Measurements from ENCODE around the gene CBLC. TPM values are rescaled to one million over a fixed set of nuclear protein-coding genes. Genes with fewer than 3 reads are reported as not detected.

CBLC gene
- total RNA-seq, 1 experiment from 2014 or later: 53.6 TPM

- peaks cover 18% of the 10 kb centered on the region for H4K20me1 ChIP-seq (ENCODE audit: insufficient read depth)
- no peak; the same call in 1 of the 2 replicates for TF ChIP-seq CTCF (conservative IDR thresholded peaks at IDR 0.05)
- no peak for TF ChIP-seq EZH2 (IDR thresholded peaks at IDR 0.05; ENCODE audit: low read depth)
- H3F3A ChIP-seq (ENCODE audit: insufficient read depth, low read depth): peaks cover 62% of the 10 kb centered on the region
- H3K4me2 ChIP-seq: no peak overlapping the region
- peaks cover 32% of the 10 kb centered on the region for H3K4me1 ChIP-seq (replicated peaks; ENCODE audit: insufficient read depth)
- no peaks in the 10 kb centered on the region for H3K9me3 ChIP-seq (ENCODE audit: insufficient read depth, low read depth)
- no peak for DNase-seq
- no peaks in the 10 kb centered on the region for H3K9me2 ChIP-seq (ENCODE audit: insufficient read depth)
- CTCF ChIA-PET: interaction anchor here (0.5 to 0.7 kb wide), 2 partner anchors 12 to 62 kb away, joined by 3 read pairs; no protein-coding TSS in a partner anchor
- H3K36me3 ChIP-seq (ENCODE audit: low read depth): peaks cover 59% of the 10 kb centered on the region; the same call in 1 of the 2 replicates
- no peak overlapping the region for H2AFZ ChIP-seq
- 0 out of 2 replicates have a peak overlapping the region, but pooled peaks have one; percentile 40 for H3K27ac ChIP-seq
- BruUV-seq (replicated peaks): no TSS peak
- intact Hi-C loops (cut with micrococcal nuclease; ENCODE audit: unreplicated experiment): loop anchor here (5.0 kb wide), 1 partner anchor 275 kb away; no protein-coding TSS in a partner anchor
- POLR2A ChIA-PET (ENCODE audit: unreplicated experiment): interaction anchor here (0.6 to 0.7 kb wide), 2 partner anchors 28 to 538 kb away, joined by 3 to 18 read pairs; no protein-coding TSS in a partner anchor
- no peaks in the 10 kb centered on the region for H3K27me3 ChIP-seq (ENCODE audit: insufficient read depth, low read depth)
- no peak overlapping the region for H3K4me3 ChIP-seq
- peaks cover 44% of the 10 kb centered on the region for H3K79me2 ChIP-seq (ENCODE audit: low read depth)
These were observed 5.0 kb downstream of the CBLC start for GRCh38 chr19:44782729-44783128.

- POLR2A ChIA-PET (ENCODE audit: unreplicated experiment): interaction anchor here (0.7 kb wide), 2 partner anchors 27 to 371 kb away, joined by 3 to 18 read pairs; no protein-coding TSS in a partner anchor
- peaks cover 59% of the 10 kb centered on the region; the same call in 1 of the 2 replicates for H3K36me3 ChIP-seq (ENCODE audit: low read depth)
- no peak overlapping the region for H3K27ac ChIP-seq
These were observed 5.9 kb downstream of the CBLC start for GRCh38 chr19:44783545-44783944.

DNA sequence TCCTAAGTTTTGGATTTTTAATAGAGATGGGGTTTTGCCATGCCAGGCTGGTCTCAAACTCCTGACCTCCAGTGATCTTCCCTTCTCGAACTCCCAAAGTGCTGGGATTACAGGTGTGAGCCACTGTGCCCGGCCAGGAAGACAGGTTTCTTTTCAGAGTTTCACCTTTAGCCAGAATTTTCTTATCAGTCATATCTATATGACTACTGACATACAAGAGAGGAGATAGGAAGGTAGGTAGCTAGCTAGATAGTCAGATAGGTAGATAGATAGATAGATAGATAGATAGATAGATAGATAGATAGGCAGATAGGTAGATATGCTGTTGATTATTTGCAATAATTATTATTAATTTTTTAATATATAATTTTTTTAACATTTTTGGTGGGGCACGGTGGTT, 7.6 kb downstream of the CBLC start:
- Histone ChIP-seq H3K4me1 (replicated peaks; ENCODE audit: insufficient read depth) (peaks cover 15% of the 10 kb centered on the region), H2AFZ (no peak overlapping the region), H3K27ac (no peak overlapping the region), H4K20me1 (ENCODE audit: insufficient read depth) (peaks cover 16% of the 10 kb centered on the region), H3K79me2 (ENCODE audit: low read depth) (peaks cover 22% of the 10 kb centered on the region), H3K36me3 (ENCODE audit: low read depth) (peaks cover 64% of the 10 kb centered on the region; the same call in 1 of the 2 replicates), H3K4me3 (no peak overlapping the region), H3K9me2 (ENCODE audit: insufficient read depth) (no peaks in the 10 kb centered on the region), H3K9me3 (ENCODE audit: insufficient read depth, low read depth) (no peaks in the 10 kb centered on the region), H3K27me3 (ENCODE audit: insufficient read depth, low read depth) (no peaks in the 10 kb centered on the region), H3F3A (ENCODE audit: insufficient read depth, low read depth) (peaks cover 47% of the 10 kb centered on the region), H3K4me2 (no peak overlapping the region)
- POLR2A ChIA-PET (ENCODE audit: unreplicated experiment): interaction anchor here (0.7 kb wide), 1 partner anchor 8 kb away, joined by 3 read pairs; no protein-coding TSS in a partner anchor
- TF ChIP-seq CTCF (conservative IDR thresholded peaks at IDR 0.05) (no peak), EZH2 (IDR thresholded peaks at IDR 0.05; ENCODE audit: low read depth) (no peak)
- no TSS peak for BruUV-seq (replicated peaks)
- no peak for DNase-seq
- CTCF ChIA-PET: interaction anchor here (0.6 to 1.1 kb wide), 2 partner anchors 11 to 61 kb away, joined by 3 to 6 read pairs; no protein-coding TSS in a partner anchor
- intact Hi-C loops (cut with micrococcal nuclease; ENCODE audit: unreplicated experiment): loop anchor here (2.0 kb wide), 1 partner anchor 60 kb away; no protein-coding TSS in a partner anchor

More at GRCh38 chr19:44783545-44783944, 5.9 kb downstream of the CBLC start:
- TF ChIP-seq CTCF (conservative IDR thresholded peaks at IDR 0.05): no peak
- no peak for TF ChIP-seq EZH2 (IDR thresholded peaks at IDR 0.05; ENCODE audit: low read depth)
- CTCF ChIA-PET: interaction anchor here (0.7 kb wide), 1 partner anchor 61 kb away, joined by 3 read pairs; no protein-coding TSS in a partner anchor
- H3K4me2 ChIP-seq: no peak overlapping the region
- intact Hi-C loops (cut with micrococcal nuclease; ENCODE audit: unreplicated experiment): loop anchor here (5.0 kb wide), 1 partner anchor 274 kb away; no protein-coding TSS in a partner anchor
- no peak for DNase-seq
- no peaks in the 10 kb centered on the region for H3K27me3 ChIP-seq (ENCODE audit: insufficient read depth, low read depth)
- H2AFZ ChIP-seq: no peak overlapping the region
- H3K9me3 ChIP-seq (ENCODE audit: insufficient read depth, low read depth): no peaks in the 10 kb centered on the region
- H3K4me1 ChIP-seq (replicated peaks; ENCODE audit: insufficient read depth): peaks cover 32% of the 10 kb centered on the region
- no TSS peak for BruUV-seq (replicated peaks)
- H3K4me3 ChIP-seq: no peak overlapping the region
- H3K79me2 ChIP-seq (ENCODE audit: low read depth): peaks cover 40% of the 10 kb centered on the region
- H4K20me1 ChIP-seq (ENCODE audit: insufficient read depth): peaks cover 19% of the 10 kb centered on the region
- H3K9me2 ChIP-seq (ENCODE audit: insufficient read depth): no peaks in the 10 kb centered on the region
- peaks cover 62% of the 10 kb centered on the region for H3F3A ChIP-seq (ENCODE audit: insufficient read depth, low read depth)

Data from PC-9 (cell line).